HEK293 (cell line): ENCODE measurements around the gene DHRS7.
A peak's percentile ranks its signal among the peaks of the same experiment; 100 is the strongest.

Experiments used
- CTCF ChIA-PET: fragments of 350-600 bp; formaldehyde crosslinking; extraction: SDS; loops from one replicate; lab custom pipeline; 2021; ENCODE audit warnings: antibody characterized with exemption; lab: Yijun Ruan, JAX
- POLR2A ChIA-PET: fragments of 300-600 bp; formaldehyde crosslinking; extraction: SDS; loops from one replicate; lab custom pipeline; 2020; ENCODE audit warnings: antibody characterized with exemption, inconsistent platforms; lab: Yijun Ruan, JAX
- H3K27ac ChIP-seq: fragments of 200-500 bp; sonication (Bioruptor generic); 2 replicates; pipeline ENCODE4 v1.5.1; 2014; ENCODE audit warnings: low read depth, low read length, control low read depth, inconsistent platforms; ENCODE audit errors: extremely low read depth
- H3K36me3 ChIP-seq, 2 experiments: fragments of 200-500 bp in 1 of 2; sonication (Bioruptor generic) in 1 of 2; 1 replicate in 1 of 2; 2 replicates in 1 of 2; pipeline ENCODE4 v1.5.1; 2014 to 2017; ENCODE audit warnings: inconsistent platforms in 2 of 2, low read length in 2 of 2; ENCODE audit not compliant: control insufficient read depth in 2 of 2, insufficient read depth in 1 of 2
- H3K4me1 ChIP-seq: fragments of 200-500 bp; sonication (Bioruptor generic); 2 replicates; pipeline ENCODE4 v1.5.1; 2014; ENCODE audit warnings: mild to moderate bottlenecking, low read length, inconsistent platforms; ENCODE audit not compliant: control insufficient read depth, insufficient read depth
- H3K4me3 ChIP-seq: 2 replicates; pipeline ENCODE4 v1.5.1; 2011; ENCODE audit warnings: low read depth, mild to moderate bottlenecking, control low read depth, low read length, moderate library complexity
- H3K9me3 ChIP-seq: fragments of 200-500 bp; sonication (Bioruptor generic); 2 replicates; pipeline ENCODE4 v1.5.1; 2014; ENCODE audit warnings: low read depth, low read length, inconsistent platforms; ENCODE audit not compliant: control insufficient read depth, insufficient read depth
- ZBTB1 ChIP-seq: fragments of 450-650 bp; formaldehyde crosslinking; IDR thresholded peaks from 2 replicates; pipeline ENCODE4 v1.5.1; 2016; ENCODE audit warnings: missing biosample characterization, missing genetic modification characterization
- ZNF132 ChIP-seq: fragments of 450-650 bp; formaldehyde crosslinking; IDR thresholded peaks from 2 replicates; pipeline ENCODE4 v1.5.1; 2017; ENCODE audit warnings: missing biosample characterization, missing genetic modification characterization, borderline replicate concordance
- ZNF335 ChIP-seq: fragments of 450-650 bp; formaldehyde crosslinking; conservative IDR thresholded peaks from 2 replicates; pipeline ENCODE4 v1.5.1; 2016; ENCODE audit warnings: missing biosample characterization, missing genetic modification characterization
- ZNF433 ChIP-seq: fragments of 450-650 bp; formaldehyde crosslinking; IDR thresholded peaks from 2 replicates; pipeline ENCODE4 v1.5.1; 2016; ENCODE audit warnings: missing biosample characterization, missing genetic modification characterization, low read depth
- ZNF473 ChIP-seq: fragments of 450-650 bp; formaldehyde crosslinking; IDR thresholded peaks from 2 replicates; pipeline ENCODE4 v1.5.1; 2017; ENCODE audit warnings: missing biosample characterization, missing genetic modification characterization
- ZNF555 ChIP-seq: fragments of 450-650 bp; formaldehyde crosslinking; conservative IDR thresholded peaks from 2 replicates; pipeline ENCODE4 v1.5.1; 2017; ENCODE audit warnings: missing biosample characterization, mild to moderate bottlenecking, missing genetic modification characterization, inconsistent platforms
- ZNF600 ChIP-seq: fragments of 450-650 bp; formaldehyde crosslinking; IDR thresholded peaks from 2 replicates; pipeline ENCODE4 v1.5.1; 2016; ENCODE audit warnings: missing biosample characterization, missing genetic modification characterization
- TF ChIP-seq, protein P1 (sequence below): fragments of 450-650 bp; formaldehyde crosslinking; IDR thresholded peaks from 2 replicates; pipeline ENCODE4 v1.5.1; 2016; ENCODE audit warnings: missing biosample characterization, missing genetic modification characterization

Gene DHRS7

DNA sequence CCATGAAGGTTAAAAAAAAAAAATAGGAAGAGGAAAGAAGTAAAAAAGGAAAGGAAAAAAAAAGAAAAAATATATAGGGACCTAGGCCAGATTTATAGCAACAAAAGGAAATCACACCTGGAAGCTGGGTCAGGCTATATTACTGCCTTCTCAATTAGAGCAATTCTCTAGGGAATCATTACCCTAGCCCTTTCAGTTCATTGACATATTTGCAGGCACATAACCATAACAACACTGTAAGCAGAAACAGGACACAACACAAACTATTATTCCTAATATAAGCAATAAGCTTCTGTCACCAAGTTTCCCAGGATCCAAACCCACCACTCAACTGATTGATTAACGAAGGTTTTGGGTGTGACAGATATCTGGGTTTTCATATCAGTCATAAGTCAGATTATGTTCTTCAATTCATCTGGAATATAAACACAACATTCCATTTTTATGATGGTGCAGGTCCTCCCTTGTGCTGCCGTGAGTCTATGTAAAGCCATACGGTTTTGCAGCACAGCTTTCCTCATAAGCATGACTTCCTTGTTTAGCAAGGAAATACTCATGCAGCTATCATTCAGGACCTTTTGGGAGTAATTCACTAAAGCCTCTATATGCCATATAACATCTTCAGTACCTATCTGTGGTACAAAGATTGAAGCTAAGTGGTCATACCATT is 69.3 kb downstream of the DHRS7 start:
- no peak overlapping the region for H3K4me3 ChIP-seq
- peaks cover 15% of the 10 kb centered on the region for H3K4me1 ChIP-seq
- ChIA-PET POLR2A (interaction anchor here (0.8 kb wide), 1 partner anchor 69 kb away, joined by 5 read pairs; the partner anchor contains the start of gene DHRS7), CTCF (interaction anchor here (0.6 kb wide), 1 partner anchor 254 kb away, joined by 5 read pairs; no protein-coding TSS in a partner anchor)
- H3K36me3 ChIP-seq: peaks cover 4 to 13% of the 10 kb centered on the region in 2 experiments; a peak in 2 of 3 replicates
- H3K9me3 ChIP-seq: no peaks in the 10 kb centered on the region
- TF ChIP-seq, protein P1, sequence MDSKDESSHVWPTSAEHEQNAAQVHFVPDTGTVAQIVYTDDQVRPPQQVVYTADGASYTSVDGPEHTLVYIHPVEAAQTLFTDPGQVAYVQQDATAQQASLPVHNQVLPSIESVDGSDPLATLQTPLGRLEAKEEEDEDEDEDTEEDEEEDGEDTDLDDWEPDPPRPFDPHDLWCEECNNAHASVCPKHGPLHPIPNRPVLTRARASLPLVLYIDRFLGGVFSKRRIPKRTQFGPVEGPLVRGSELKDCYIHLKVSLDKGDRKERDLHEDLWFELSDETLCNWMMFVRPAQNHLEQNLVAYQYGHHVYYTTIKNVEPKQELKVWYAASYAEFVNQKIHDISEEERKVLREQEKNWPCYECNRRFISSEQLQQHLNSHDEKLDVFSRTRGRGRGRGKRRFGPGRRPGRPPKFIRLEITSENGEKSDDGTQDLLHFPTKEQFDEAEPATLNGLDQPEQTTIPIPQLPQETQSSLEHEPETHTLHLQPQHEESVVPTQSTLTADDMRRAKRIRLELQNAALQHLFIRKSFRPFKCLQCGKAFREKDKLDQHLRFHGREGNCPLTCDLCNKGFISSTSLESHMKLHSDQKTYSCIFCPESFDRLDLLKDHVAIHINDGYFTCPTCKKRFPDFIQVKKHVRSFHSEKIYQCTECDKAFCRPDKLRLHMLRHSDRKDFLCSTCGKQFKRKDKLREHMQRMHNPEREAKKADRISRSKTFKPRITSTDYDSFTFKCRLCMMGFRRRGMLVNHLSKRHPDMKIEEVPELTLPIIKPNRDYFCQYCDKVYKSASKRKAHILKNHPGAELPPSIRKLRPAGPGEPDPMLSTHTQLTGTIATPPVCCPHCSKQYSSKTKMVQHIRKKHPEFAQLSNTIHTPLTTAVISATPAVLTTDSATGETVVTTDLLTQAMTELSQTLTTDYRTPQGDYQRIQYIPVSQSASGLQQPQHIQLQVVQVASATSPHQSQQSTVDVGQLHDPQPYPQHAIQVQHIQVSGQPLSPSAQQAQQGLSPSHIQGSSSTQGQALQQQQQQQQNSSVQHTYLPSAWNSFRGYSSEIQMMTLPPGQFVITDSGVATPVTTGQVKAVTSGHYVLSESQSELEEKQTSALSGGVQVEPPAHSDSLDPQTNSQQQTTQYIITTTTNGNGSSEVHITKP (tag by site-specific recombination): 0 out of 2 replicates have a peak, but pooled peaks have one; percentile 1
- no peak for TF ChIP-seq ZNF433
- H3K27ac ChIP-seq: no peak overlapping the region

DNA sequence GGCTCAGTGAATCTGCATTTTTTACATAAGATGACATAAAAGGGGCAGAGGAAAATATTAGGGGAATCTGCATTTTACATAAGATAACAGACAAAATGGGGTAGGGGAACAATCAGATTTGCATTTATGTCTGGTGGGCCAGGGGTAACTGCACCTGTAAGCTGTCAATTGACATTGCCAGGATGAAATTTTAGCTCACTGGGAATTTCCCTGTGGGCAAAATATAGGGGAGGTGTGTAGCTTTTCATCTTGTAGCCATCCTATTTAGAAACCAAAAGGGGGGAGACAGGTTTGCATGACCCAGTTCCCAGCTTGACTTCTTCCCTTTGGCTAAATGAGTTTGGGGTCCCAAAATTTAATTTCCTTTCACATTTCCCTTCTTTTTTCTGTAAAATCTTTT is 70.0 kb downstream of the DHRS7 start:
- POLR2A ChIA-PET: interaction anchor here (0.8 kb wide), 1 partner anchor 70 kb away, joined by 5 read pairs; the partner anchor contains the start of gene DHRS7
- Histone ChIP-seq H3K36me3 (peaks cover 4 to 13% of the 10 kb centered on the region in 2 experiments; a peak in 2 of 3 replicates), H3K4me1 (peaks cover 19% of the 10 kb centered on the region), H3K4me3 (no peak overlapping the region), H3K9me3 (no peaks in the 10 kb centered on the region), H3K27ac (no peak overlapping the region)
- TF ChIP-seq ZNF132: no peak
- TF ChIP-seq, protein P1 (tag by site-specific recombination): peak; percentile 70; the same call in 1 of the 2 replicates
- CTCF ChIA-PET: interaction anchor here (1.1 kb wide), 1 partner anchor 519 kb away, joined by 4 read pairs; the partner anchor contains the start of gene CCDC175

DNA sequence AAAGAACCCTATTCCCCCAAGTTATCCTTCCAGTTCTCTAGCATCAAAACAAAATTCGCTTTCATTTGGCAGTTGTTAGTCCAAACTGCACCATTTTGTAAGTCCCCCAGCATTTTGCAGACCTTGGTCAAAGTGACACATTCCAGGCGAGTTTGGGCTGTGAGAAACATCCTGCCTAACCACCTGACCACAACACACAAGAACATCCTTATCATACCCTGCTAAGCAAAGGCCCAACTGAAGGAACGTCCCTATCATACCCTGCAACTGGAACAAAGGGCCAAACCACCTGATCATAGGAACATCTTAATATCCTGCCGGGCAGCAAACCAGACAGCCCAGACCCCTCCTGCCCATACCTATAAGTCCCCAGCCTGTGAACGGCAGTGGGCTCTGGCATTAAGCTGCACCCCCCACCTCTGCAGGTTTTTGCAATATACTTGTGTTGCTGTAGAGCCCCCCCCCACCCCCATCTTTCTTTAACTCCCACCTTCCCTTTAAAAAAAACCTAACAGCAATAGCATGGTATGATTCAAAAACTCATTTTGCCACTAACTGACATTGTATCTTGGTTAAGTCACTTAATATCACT is 70.8 kb downstream of the DHRS7 start:
- peaks cover 19% of the 10 kb centered on the region for H3K4me1 ChIP-seq
- TF ChIP-seq ZBTB1 (tag by site-specific recombination) (no peak), ZNF335 (peak; percentile 43; the same call in 1 of the 2 replicates), ZNF555 (no peak), ZNF600 (tag by site-specific recombination) (peak; percentile 37; the same call in 1 of the 2 replicates), ZNF473 (no peak)
- no peaks in the 10 kb centered on the region for H3K9me3 ChIP-seq
- H3K36me3 ChIP-seq: peaks cover 0 to 13% of the 10 kb centered on the region in 2 experiments; a peak in 1 of 3 replicates
- CTCF ChIA-PET: interaction anchor here (1.1 kb wide), 1 partner anchor 518 kb away, joined by 4 read pairs; the partner anchor contains the start of gene CCDC175
- POLR2A ChIA-PET: no interaction called here
- H3K27ac ChIP-seq: no peak overlapping the region
- peak overlapping the region; percentile 9 for H3K4me3 ChIP-seq
